ENCODE measurements around the gene ANAPC4.

GRCh38 chr4:25356068-25356467 is 21.0 kb upstream of the ANAPC4 start:
- TF ChIP-seq HNF1A (IDR thresholded peaks at IDR 0.05; ENCODE audit: low read depth) (no peak), HNF1A (CRISPR knock-in tag; IDR thresholded peaks at IDR 0.05; ENCODE audit: borderline replicate concordance) (no peak), ZSCAN22 (CRISPR knock-in tag; IDR thresholded peaks at IDR 0.05) (no peak), YY1 (IDR thresholded peaks at IDR 0.05; ENCODE audit: insufficient read depth, insufficient replicate concordance, low read depth, low read length) (no peak), MED1 (CRISPR knock-in tag; IDR thresholded peaks at IDR 0.05) (no peak), CTCF (CRISPR knock-in tag; IDR thresholded peaks at IDR 0.05) (no peak), HMG20A (CRISPR knock-in tag; IDR thresholded peaks at IDR 0.05; ENCODE audit: borderline replicate concordance) (no peak), ZNF3 (CRISPR knock-in tag; IDR thresholded peaks at IDR 0.05) (no peak), FOXM1 (CRISPR knock-in tag; IDR thresholded peaks at IDR 0.05) (no peak), FOXJ3 (CRISPR knock-in tag; IDR thresholded peaks at IDR 0.05; ENCODE audit: borderline replicate concordance) (no peak), MBNL3 (CRISPR knock-in tag; conservative IDR thresholded peaks at IDR 0.05) (no peak), TCF7L2 (IDR thresholded peaks at IDR 0.05; ENCODE audit: low read depth, low read length) (no peak)
- TF ChIP-seq, protein P1, sequence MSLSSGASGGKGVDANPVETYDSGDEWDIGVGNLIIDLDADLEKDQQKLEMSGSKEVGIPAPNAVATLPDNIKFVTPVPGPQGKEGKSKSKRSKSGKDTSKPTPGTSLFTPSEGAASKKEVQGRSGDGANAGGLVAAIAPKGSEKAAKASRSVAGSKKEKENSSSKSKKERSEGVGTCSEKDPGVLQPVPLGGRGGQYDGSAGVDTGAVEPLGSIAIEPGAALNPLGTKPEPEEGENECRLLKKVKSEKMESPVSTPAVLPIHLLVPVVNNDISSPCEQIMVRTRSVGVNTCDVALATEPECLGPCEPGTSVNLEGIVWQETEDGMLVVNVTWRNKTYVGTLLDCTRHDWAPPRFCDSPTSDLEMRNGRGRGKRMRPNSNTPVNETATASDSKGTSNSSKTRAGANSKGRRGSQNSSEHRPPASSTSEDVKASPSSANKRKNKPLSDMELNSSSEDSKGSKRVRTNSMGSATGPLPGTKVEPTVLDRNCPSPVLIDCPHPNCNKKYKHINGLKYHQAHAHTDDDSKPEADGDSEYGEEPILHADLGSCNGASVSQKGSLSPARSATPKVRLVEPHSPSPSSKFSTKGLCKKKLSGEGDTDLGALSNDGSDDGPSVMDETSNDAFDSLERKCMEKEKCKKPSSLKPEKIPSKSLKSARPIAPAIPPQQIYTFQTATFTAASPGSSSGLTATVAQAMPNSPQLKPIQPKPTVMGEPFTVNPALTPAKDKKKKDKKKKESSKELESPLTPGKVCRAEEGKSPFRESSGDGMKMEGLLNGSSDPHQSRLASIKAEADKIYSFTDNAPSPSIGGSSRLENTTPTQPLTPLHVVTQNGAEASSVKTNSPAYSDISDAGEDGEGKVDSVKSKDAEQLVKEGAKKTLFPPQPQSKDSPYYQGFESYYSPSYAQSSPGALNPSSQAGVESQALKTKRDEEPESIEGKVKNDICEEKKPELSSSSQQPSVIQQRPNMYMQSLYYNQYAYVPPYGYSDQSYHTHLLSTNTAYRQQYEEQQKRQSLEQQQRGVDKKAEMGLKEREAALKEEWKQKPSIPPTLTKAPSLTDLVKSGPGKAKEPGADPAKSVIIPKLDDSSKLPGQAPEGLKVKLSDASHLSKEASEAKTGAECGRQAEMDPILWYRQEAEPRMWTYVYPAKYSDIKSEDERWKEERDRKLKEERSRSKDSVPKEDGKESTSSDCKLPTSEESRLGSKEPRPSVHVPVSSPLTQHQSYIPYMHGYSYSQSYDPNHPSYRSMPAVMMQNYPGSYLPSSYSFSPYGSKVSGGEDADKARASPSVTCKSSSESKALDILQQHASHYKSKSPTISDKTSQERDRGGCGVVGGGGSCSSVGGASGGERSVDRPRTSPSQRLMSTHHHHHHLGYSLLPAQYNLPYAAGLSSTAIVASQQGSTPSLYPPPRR (CRISPR knock-in tag; IDR thresholded peaks at IDR 0.05; ENCODE audit: borderline replicate concordance), result no peak
- TF ChIP-seq, protein P2, sequence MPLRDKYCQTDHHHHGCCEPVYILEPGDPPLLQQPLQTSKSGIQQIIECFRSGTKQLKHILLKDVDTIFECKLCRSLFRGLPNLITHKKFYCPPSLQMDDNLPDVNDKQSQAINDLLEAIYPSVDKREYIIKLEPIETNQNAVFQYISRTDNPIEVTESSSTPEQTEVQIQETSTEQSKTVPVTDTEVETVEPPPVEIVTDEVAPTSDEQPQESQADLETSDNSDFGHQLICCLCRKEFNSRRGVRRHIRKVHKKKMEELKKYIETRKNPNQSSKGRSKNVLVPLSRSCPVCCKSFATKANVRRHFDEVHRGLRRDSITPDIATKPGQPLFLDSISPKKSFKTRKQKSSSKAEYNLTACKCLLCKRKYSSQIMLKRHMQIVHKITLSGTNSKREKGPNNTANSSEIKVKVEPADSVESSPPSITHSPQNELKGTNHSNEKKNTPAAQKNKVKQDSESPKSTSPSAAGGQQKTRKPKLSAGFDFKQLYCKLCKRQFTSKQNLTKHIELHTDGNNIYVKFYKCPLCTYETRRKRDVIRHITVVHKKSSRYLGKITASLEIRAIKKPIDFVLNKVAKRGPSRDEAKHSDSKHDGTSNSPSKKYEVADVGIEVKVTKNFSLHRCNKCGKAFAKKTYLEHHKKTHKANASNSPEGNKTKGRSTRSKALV (CRISPR knock-in tag; IDR thresholded peaks at IDR 0.05), result no peak
- TF ChIP-seq, protein P3, sequence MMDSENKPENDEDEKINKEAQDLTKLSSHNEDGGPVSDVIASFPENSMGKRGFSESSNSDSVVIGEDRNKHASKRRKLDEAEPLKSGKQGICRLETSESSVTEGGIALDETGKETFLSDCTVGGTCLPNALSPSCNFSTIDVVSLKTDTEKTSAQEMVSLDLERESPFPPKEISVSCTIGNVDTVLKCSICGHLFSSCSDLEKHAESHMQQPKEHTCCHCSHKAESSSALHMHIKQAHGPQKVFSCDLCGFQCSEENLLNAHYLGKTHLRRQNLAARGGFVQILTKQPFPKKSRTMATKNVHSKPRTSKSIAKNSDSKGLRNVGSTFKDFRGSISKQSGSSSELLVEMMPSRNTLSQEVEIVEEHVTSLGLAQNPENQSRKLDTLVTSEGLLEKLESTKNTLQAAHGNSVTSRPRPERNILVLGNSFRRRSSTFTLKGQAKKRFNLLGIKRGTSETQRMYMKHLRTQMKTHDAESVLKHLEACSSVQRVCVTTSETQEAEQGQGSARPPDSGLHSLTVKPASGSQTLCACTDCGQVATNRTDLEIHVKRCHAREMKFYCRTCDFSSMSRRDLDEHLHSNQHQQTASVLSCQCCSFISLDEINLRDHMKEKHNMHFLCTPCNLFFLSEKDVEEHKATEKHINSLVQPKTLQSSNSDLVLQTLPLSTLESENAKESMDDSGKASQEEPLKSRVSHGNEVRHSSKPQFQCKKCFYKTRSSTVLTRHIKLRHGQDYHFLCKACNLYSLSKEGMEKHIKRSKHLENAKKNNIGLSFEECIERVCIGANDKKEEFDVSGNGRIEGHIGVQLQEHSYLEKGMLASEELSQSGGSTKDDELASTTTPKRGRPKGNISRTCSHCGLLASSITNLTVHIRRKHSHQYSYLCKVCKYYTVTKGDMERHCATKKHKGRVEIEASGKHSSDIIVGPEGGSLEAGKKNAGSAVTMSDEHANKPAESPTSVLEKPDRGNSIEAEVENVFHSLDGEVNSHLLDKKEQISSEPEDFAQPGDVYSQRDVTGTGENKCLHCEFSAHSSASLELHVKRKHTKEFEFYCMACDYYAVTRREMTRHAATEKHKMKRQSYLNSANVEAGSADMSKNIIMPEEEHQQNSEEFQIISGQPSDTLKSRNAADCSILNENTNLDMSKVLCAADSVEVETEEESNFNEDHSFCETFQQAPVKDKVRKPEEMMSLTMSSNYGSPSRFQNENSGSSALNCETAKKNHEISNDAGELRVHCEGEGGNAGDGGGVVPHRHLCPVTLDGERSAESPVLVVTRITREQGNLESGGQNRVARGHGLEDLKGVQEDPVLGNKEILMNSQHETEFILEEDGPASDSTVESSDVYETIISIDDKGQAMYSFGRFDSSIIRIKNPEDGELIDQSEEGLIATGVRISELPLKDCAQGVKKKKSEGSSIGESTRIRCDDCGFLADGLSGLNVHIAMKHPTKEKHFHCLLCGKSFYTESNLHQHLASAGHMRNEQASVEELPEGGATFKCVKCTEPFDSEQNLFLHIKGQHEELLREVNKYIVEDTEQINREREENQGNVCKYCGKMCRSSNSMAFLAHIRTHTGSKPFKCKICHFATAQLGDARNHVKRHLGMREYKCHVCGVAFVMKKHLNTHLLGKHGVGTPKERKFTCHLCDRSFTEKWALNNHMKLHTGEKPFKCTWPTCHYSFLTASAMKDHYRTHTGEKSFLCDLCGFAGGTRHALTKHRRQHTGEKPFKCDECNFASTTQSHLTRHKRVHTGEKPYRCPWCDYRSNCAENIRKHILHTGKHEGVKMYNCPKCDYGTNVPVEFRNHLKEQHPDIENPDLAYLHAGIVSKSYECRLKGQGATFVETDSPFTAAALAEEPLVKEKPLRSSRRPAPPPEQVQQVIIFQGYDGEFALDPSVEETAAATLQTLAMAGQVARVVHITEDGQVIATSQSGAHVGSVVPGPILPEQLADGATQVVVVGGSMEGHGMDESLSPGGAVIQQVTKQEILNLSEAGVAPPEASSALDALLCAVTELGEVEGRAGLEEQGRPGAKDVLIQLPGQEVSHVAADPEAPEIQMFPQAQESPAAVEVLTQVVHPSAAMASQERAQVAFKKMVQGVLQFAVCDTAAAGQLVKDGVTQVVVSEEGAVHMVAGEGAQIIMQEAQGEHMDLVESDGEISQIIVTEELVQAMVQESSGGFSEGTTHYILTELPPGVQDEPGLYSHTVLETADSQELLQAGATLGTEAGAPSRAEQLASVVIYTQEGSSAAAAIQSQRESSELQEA (CRISPR knock-in tag; IDR thresholded peaks at IDR 0.05; ENCODE audit: not compliant biosample characterization), result no peak
